ENCODE measurements around the gene GNB2.

DNA sequence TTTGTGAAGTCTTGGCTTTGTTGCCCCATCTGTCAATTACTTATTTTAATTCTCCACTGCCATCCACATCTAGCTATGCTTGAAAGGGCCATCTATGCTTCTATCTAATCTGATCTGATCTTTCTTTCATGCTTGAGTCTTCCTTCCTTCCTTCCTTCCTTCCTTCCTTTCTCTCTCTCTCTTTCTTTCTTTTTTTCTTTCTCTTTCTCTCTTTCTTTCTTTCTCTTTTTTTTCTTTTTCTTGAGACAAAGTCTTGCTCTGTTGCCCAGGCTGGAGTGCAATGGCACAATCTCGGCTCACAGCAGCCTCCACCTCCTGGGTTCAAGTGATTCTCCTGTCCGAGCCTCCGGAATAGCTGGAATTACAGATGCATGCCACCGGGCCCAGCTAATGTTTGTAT lies 43.5 kb upstream of the GNB2 start:
- TF ChIP-seq, protein P1, sequence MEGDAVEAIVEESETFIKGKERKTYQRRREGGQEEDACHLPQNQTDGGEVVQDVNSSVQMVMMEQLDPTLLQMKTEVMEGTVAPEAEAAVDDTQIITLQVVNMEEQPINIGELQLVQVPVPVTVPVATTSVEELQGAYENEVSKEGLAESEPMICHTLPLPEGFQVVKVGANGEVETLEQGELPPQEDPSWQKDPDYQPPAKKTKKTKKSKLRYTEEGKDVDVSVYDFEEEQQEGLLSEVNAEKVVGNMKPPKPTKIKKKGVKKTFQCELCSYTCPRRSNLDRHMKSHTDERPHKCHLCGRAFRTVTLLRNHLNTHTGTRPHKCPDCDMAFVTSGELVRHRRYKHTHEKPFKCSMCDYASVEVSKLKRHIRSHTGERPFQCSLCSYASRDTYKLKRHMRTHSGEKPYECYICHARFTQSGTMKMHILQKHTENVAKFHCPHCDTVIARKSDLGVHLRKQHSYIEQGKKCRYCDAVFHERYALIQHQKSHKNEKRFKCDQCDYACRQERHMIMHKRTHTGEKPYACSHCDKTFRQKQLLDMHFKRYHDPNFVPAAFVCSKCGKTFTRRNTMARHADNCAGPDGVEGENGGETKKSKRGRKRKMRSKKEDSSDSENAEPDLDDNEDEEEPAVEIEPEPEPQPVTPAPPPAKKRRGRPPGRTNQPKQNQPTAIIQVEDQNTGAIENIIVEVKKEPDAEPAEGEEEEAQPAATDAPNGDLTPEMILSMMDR (conservative IDR thresholded peaks at IDR 0.05; ENCODE audit: low read length) = no peak
- TF ChIP-seq EZH2phosphoT487 (IDR thresholded peaks at IDR 0.05; ENCODE audit: borderline replicate concordance) = no peak

Data from Loucy (cell line).